ENCODE data around the gene TBC1D20.
"Not testable (repeated sequence)": the region's sequence is repeated elsewhere in the genome, so short reads cannot be mapped to it uniquely, and the experiment has no call there.

The TBC1D20 gene, protein sequence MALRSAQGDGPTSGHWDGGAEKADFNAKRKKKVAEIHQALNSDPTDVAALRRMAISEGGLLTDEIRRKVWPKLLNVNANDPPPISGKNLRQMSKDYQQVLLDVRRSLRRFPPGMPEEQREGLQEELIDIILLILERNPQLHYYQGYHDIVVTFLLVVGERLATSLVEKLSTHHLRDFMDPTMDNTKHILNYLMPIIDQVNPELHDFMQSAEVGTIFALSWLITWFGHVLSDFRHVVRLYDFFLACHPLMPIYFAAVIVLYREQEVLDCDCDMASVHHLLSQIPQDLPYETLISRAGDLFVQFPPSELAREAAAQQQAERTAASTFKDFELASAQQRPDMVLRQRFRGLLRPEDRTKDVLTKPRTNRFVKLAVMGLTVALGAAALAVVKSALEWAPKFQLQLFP

DNA sequence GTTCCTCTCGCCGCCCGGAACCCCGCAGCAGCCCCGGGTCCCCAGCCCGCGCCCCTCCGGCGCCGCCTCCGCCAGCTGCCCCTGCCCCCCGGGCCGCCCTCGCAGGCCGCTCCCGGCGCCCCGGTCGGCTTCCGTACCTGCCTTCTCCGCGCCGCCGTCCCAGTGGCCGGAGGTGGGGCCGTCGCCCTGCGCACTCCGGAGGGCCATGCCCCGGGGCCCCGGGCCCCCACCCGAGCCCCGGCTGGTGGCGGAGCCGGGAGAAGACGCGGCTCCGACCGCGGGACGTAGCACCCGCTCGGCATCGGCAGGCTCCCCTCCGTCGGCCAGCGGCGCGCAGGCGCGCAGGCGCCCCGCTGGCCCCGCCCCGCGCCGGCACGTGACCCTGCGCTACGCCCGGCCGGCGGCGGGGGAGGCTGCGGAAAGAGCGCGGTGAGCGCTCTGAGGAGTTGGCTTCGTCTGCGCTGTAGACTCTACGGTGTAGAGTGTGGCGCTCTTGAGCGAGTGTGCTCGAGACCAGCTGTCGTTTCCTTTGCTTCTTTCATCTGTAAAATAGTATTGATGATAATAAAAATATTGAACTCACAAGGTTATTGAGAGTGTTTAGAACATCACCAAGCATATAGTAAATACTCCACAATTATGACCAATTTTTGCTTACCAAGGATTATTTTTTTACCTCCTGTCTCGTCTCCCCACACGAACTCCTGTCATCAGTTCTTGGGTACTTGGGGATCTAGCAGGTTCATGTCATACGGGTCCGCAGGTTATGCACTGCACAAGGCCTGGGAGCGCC is at the start of gene TBC1D20:
TSS of gene TBC1D20 (minus strand) at position 335 of the 793 bp plus-strand sequence. CDS start at position 207, 128 bp downstream.
- H3K4me3 ChIP-seq (ENCODE audit: low read depth, low read length): peak within 1 kb of the TSS; percentile 46

DNA sequence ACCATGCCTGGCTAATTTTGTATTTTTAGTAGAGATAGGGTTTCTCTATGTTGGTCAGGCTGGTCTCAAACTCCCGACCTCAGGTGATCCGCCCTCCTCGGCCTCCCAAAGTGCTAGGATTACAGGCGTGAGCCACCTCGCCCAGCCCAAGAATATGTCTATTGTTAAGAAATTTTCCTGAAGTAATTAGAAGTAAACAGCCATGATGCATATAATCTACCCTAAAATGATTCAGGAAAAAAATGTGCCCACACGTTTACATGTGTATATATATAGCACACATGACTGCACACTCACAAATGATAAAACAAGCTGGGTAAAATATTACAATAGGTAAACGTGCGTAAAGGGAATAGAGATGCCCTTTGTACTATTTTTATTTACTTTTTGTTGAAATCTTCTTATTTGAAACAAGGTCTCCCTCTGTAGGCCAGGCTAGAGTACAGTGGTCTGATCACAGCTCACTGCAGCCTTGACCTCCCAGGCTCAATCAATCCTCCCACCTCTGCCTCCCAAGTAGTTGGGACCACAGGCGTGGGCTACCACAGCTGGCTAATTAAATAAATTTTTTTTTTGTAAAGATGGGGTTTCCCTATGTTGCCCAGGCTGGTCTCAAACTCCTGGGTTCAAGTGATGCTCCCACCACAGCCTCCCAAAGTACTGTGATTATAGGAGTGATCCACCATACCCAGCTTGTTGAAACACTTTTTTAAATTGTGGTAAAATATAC is 48.2 kb upstream of the TBC1D20 start:
- not testable (repeated sequence) for H3K4me3 ChIP-seq (ENCODE audit: low read depth, low read length)

DNA sequence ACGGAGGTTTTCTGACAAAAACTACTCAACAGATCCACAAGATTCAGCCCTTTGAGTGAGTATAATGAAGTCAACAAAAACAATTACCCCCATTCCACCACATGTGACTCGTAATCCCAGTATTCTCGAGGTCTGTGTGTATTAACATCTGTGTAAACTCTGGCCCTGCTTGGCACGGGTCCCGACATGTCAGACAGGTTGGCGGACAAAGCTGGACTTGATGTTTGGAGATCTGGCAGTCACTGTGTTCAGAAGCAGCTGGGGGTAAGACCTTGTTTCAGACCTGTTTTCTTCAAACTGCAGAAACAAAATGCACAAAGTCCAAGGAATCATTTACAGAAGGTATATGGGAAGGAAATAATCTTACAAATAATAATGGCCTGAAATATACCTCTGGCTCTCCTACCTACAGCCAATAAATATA is 46.0 kb upstream of the TBC1D20 start:
- H3K4me3 ChIP-seq (ENCODE audit: low read depth, low read length): not testable (repeated sequence)

DNA sequence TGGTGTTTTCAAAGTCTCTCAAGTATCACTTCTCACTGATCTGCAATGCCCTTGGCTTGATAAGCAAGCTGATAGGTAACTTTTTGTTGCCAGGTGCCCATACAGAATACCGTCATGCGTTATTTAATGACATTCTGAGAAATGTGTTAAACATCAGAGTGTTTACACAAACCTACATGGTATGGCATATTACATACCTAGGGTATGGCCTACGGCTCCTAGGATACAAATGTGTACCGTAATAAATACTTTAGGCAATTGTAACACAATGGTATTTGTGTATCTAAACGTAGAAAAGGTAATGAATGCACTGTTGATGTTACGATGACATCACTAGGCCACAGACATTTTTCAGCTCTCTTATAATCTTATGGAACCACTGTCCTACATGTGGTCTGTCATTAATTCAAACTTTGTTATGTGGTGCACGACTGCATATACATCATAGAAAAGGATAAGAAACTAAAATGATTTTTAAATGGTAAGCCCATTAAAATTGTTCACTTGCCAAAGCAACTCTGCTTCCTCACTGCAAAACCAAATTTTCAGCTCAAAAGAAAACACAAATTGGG is 45.5 kb upstream of the TBC1D20 start:
- H3K4me3 ChIP-seq (ENCODE audit: low read depth, low read length): no peak overlapping the region

DNA sequence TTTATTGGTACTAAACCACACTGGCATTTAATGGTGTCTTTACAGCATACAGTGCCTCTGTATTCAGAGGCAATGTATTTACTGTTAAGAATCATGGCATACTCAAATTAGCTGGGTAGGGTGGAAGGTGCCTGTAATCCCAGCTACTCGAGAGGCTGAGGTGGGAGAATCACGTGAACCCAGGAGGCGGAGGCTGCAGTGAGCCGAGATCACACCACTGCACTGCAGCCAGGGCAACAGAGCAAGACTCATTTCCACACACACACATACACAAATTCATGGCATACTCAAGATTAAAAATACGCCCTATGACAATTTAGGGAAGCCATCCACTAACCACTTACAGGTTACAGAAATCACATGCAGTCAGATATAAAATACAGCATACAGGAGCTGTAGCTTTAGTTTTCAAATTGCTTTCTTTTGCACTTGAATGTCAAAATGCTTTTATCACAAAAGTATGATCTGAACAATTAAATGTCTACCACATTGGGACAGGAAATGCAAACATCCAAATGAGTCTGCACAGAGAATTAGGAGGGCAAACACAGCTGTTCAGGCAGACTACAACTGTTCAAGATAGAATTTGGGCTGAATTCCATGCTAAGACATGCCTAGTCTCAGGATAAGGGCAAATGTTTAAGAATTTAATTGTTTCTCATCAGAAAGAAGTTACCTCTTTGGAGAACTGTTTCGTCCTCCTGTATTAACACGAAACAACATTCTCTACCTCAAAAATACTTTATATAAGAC is 44.8 kb upstream of the TBC1D20 start:
- H3K4me3 ChIP-seq (ENCODE audit: low read depth, low read length): no peak overlapping the region

DNA sequence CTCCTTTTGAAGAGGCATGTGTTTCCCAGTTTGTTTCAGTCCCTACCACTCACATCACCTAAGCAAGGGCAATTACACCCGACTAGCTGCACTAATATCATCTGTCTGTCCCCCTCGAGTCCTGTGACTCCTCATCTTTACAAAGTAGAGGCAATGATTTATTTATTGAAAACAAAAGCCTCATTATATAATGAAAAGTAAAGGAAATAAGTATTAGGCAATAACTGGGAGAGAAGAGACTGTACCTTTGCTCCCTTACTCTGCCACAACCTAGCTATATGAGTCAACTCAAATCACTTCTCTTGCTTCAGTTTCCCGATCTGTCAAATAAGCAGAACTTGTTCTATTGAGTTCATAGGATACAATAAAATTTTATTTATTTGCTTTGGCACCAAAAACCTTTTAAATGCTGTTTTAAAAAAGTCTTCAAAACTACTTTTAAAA is 42.3 kb upstream of the TBC1D20 start:
- no peak overlapping the region for H3K4me3 ChIP-seq (ENCODE audit: low read depth, low read length)

DNA sequence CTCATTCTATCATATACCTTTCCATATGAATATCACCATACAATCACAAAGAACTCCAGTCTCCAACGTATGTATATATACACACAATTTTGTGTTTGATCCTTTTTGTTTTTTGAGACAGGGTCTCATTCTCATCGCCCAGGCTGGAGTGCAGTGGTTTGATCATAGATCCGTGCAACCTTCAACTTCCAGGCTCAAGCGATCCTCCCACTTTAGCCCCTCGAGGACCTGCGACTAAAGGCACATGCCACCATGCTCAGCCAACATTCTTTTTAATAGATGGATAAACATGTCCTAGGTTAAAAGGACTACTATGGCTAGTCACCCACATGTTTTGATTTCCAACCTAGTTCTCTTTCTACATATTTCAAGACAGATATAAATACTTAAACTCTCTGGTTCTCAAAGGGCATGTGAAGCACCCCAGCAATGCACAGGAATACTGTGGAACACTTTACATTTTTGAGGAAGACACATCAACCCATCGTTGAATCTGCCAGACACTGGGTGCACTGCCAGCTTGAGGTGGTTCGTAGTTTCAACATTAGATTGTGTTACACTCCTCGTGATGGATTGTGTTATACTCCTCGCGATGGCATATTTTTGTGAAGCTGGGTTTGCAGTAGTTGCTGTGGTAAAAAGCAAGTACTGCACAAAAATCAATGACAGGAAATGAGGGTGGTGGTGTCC is 40.9 kb upstream of the TBC1D20 start:
- no peak overlapping the region for H3K4me3 ChIP-seq (ENCODE audit: low read depth, low read length)

DNA sequence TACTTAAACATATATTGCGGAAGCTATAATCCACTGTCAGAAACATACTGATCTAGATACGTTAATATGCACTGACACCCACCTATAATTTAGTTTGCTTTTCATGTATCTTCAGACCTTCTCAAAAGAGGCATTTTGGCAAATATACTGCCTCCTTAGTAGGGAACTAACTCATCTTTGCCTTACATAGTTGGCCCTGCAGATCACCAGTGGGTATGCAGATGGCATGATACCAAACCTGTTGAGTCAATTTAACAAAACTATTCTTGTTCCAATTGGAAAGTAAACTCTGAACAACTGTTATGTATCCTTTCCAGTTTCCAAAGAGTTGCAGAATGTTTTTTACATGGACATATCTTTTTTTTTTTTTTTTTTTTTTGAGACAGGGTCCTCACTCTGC is 35.6 kb upstream of the TBC1D20 start:
- H3K4me3 ChIP-seq (ENCODE audit: low read depth, low read length): no peak overlapping the region

DNA sequence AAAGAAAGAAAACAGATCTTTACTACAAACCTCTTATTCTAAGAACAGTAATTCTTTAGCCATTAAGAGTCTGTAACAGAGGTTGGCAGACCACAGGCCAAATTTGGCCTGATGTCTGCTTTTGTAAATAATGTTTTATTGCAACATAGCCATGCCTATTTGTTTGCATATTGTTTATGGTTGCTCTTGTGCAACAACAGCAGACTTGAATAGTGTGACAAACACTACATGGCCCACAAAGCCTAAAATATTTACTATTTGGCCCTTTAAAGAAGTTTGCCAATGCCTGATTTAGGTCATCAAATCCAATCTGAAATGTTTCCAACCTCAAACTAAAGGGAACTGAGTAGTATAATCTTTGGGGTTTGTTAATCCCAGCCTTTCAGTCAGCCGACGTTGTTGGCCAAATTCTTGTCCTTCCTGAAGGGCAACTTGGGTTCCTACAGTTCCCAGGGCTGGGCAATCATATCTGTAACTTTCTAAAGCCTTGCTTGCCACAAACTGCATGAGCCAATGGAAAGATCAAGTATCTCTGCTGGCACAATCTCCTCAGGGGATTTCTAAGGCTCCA is 33.9 kb upstream of the TBC1D20 start:
- no peak overlapping the region for H3K4me3 ChIP-seq (ENCODE audit: low read depth, low read length)

DNA sequence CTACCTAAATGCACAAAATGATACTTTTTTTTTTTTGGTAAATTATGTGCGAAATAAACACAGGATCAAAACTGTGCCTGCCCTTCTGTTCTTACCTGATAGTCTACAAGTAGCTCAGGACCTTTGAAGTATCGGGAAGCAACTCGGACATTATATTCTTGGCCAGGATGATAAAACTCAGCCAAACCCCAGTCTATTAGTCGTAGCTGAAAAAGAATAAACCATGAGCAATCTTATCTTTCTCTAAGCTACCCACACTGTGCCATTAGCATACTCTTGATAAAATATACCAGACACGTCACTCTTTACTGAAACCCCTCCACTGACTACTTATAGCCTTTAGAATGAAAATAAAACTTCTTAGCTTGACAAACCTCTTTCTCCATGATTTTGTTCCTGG is 29.8 kb upstream of the TBC1D20 start:
- no peak overlapping the region for H3K4me3 ChIP-seq (ENCODE audit: low read depth, low read length)

DNA sequence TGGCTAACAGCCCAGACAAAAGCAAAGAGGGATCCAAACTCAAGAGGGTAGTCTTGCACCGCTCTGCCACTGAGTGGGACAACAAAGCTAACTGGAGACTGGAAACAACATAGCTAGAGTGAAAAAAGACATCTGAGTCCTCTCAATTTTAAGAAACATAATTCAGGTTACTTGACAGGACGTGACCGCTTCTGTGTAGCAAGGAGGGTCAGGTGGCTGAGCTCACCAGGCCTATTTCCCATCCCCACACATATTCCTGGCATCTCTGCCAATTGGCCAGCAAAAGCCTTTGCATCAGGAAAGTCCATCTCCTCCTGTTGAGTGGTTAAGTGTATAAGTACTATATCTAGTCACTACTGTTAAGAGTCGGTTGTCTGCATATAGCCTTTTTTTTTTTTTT is 25.3 kb upstream of the TBC1D20 start:
- no peak overlapping the region for H3K4me3 ChIP-seq (ENCODE audit: low read depth, low read length)

DNA sequence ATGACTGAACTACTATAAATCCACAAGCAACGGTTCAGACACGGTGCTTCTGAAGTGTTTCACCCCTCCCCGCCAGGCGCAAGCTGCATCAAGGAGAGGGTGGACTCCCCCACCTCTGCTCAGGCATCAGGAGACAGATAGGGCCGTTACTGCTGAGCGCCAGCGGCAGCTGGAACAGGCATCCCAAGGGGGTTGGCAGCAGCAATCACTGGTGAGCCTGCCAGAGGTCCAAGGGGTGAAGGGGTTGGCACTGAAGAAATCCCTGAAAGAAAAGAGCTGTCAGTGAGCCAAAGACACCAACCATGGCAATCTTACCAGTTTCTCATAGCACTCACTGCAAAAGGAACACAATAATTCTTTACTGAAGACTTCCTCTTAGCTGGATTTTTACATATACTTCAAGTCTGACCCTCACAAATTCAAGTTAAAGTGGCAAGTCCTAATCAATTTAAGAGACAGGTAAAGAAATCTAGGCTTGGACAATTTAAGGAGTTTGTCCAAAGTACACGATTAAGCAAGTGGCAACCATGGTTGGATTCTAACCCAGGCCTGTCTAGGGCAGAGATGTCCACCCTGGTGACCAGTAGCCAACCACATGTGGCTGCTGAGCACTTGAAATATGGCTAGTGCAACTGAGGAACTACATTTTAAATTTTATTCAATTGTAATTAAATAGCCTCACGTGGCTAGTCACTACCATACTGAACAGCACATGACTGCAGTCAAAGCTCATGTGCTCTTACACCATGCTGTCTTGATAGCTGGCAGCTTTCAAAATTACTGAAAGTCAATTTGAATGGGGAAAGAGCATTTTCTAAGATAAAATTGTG is 21.7 kb upstream of the TBC1D20 start:
- no peak overlapping the region for H3K4me3 ChIP-seq (ENCODE audit: low read depth, low read length)

DNA sequence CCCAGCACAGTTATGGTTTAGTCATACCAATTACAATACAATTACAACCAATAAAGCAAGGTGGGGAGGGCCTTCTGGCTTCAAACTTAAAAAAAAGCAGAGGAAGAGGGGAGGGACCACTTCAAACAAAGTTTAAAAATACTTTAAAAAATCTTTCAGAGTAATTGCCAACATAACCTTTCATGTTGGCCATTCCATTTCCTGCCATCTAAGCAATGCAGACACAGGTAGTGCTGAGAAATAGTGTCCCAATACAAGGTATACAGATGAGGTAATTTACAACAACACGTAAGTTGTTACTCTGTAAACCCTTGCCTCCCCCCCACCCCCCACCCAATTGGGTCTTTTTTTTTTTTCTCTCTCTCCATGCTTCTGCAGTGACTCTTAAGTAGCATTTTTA is 18.8 kb upstream of the TBC1D20 start:
- H3K4me3 ChIP-seq (ENCODE audit: low read depth, low read length): no peak overlapping the region

DNA sequence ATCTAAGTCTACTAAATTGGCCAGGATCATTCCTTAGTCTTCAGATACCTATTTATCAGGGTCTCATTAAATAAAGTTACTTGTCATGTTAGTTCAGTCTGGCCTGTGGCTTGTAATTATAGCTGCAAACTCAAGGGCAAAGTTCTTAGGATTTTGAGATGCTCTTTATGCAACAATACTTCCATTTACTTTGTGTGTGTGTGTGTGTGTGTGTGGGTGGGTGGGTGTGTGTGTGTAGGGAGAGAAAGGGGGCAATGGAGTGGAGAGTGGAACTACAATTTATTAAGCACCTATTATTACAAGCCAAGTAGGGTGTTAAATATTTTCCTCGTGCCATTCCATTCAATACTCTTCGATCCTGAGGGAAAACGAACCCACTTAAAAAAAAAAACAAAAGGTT is 17.7 kb upstream of the TBC1D20 start:
- no peak overlapping the region for H3K4me3 ChIP-seq (ENCODE audit: low read depth, low read length)

DNA sequence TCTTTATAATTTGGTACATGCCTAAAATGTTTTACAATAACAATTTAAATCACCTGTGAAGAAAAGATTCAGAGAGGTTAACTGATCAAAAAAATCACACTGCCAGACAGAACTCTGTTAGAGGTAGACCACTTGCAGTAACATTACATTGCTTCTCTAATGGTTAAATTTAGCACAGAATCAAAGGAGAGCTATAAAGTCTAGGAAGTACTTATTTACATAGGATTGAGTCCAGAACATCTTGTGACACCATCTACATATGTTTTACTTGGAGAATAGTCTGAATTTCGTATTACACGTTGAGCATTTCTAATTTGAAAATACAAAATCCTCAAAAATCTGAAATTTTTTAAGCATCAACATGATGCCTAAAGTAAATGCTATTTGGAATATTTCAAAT is 17.2 kb upstream of the TBC1D20 start:
- no peak overlapping the region for H3K4me3 ChIP-seq (ENCODE audit: low read depth, low read length)

DNA sequence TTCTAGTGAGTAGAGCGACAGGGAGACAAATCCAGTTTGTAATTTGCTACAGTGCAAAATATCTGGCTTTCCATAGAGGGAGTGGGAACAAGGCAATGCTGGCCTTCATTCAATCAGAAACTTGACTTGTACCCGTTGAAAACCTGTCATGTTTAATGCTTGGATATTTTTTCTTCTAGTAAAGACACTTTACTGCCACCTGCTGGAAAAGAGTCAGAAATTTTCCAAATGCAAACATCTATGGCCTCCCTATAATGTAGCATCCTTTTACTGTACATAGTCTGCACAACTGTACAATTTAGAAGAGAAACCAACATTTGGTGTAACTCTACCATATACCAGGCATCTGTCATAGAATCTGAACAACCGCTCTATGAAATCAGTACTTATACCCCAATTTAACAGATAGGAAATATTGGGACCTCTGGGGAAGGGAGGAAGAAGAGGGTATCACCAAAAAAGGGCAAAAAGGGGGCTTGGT is 16.7 kb upstream of the TBC1D20 start:
- no peak overlapping the region for H3K4me3 ChIP-seq (ENCODE audit: low read depth, low read length)

DNA sequence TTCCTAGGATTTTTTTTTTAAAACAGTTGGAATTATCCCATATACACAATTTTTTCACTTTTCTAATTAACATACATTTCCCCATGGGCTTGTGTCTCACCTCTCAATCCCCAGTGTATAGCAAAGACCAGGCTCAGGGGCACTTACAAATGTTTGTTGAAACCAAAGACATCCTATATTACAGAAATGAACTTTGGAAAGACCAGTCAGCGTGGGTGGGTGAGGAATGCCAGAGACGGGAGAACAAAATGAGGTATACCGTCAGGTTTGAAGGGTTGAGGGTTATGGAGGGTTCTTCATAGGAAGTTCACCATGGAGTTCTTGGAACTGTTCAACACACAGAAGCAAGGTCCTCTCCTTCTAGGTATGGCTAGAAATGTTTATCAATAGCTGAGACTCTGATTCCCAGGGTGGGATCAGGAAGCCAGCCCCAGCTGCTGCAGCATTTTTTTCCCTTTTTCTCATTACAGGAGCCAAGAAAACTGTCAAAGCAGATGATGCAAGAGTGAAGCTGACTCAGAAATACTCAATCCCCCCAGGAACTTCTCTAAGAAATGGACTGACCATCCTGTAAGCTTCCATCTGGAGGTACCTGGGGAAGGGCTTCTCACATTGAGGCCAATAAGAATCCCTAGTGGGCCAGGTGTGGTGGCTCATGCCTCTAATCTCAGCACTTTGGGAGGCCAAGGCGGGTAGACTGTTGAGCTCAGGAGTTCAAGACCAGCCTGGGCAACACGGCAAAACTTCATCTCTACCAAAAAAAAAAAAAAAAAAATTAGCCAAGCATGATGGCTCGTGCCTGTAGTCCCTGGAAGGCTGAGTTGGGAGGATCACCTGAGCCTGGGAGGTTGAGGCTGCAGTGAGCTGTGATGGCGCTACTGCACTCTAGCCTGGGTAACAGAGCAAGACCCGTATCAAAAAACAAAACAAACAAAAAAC is 15.9 kb upstream of the TBC1D20 start:
- H3K4me3 ChIP-seq (ENCODE audit: low read depth, low read length): no peak overlapping the region

Data from iPS-11a (cell line).